ENCODE measurements around the gene OVOL2.

The OVOL2 gene

DNA sequence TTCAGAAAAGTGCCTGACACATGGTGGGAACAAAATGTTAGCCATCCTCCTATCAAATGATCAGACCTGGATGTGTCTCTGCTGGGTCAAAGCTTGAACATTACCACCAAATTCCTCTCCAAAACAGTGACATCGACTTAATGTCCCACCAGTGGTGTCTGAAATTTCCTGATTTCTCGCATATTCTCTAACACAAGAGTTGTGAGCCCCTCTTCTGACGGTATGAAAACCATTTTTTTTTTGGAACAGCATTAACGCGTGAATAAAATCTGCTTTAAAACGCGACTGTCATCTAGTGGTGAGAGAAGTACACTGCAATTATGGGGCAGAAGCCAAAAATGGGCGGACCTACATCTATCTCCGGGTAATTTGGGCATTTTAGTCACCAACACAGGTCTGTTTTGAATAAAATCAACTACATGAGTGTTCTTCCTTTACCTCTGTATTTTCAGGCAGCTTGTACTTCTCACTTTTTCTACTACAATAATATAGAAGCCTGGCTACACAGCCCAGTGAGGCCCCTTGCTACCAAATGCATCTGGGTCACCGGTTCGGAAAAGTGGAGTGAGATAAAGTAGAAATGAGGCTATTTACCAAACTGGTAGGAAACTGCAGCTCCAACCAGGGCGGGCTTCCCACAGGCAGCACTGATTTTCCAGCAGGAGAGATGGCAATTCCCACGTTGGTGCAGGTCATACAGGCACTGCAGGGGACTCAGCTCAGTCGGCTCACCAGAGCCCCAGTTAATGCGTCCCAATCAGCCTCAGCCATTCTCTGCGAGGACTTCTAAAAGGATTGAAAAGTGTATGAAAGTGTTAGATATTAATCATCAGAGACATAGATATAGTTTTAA, 61.5 kb downstream of the OVOL2 start:
- H3K4me3 ChIP-seq (ENCODE audit: low read length) = no peak overlapping the region
- peak; percentile 63 for DNase-seq (ENCODE audit: low read depth, low spot score)

DNA sequence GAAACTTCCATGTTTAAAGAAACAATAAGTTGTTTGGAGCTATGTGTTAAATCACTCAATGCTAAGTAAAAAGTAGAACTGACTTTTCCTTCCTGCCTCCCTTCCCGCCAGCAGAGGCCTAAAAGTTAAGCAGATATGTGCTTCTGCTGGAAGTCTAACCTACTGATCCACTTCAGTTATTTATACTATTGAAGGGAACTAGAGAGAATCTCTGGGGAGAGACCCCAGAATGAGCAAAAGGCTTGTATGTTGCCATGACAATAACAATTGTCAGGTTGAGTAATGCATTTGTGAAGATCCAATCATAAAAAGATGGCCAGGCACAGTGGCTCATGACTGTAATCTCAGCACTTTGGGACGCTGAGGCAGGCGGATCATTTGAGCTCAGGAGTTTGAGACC, 64.2 kb downstream of the OVOL2 start:
- DNase-seq (ENCODE audit: low read depth, low spot score) = no peak
- no peak overlapping the region for H3K4me3 ChIP-seq (ENCODE audit: low read length)

GRCh38 chr20:17992847-17993513, 64.7 kb downstream of the OVOL2 start:
- DNase-seq (ENCODE audit: low read depth, low spot score) = peak; percentile 59
- no peak overlapping the region for H3K4me3 ChIP-seq (ENCODE audit: low read length)

- no peak overlapping the region for H3K4me3 ChIP-seq (ENCODE audit: low read length)
- DNase-seq (ENCODE audit: low read depth, low spot score) = no peak
These were observed 65.5 kb downstream of the OVOL2 start for GRCh38 chr20:17992224-17992637.

GRCh38 chr20:17990278-17990972, 67.3 kb downstream of the OVOL2 start:
- no peak for DNase-seq (ENCODE audit: low read depth, low spot score)
- H3K4me3 ChIP-seq (ENCODE audit: low read length) = no peak overlapping the region

DNA sequence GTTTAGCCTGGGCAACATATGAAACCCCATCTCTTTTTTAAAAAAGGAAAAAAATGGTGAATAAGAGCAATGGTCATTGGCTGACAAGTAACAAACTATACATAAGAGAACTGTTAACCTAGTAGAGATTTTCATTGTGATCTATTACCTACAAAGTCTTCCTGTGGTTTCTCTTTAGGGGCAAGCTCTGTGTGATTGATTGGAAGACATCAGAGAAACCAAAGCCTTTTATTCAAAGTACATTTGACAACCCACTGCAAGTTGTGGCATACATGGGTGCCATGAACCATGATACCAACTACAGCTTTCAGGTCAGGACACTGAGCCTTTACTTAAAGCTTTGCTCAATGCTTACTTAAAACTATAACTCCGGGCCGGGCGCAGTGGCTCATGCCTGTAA, 69.7 kb downstream of the OVOL2 start:
- H3K4me3 ChIP-seq (ENCODE audit: low read length) = no peak overlapping the region
- DNase-seq (ENCODE audit: low read depth, low spot score) = peak; percentile 80

- no peak for DNase-seq (ENCODE audit: low read depth, low spot score)
- H3K4me3 ChIP-seq (ENCODE audit: low read length) = no peak overlapping the region
These were observed 72.2 kb downstream of the OVOL2 start for GRCh38 chr20:17985388-17986018.

GRCh38 chr20:17976305-17976704, 81.4 kb downstream of the OVOL2 start:
- no peak for DNase-seq (ENCODE audit: low read depth, low spot score)
- no peak overlapping the region for H3K4me3 ChIP-seq (ENCODE audit: low read length)

Data from Jurkat, Clone E6-1 (cell line).